ENCODE measurements around the gene SEMA6A.

DNA sequence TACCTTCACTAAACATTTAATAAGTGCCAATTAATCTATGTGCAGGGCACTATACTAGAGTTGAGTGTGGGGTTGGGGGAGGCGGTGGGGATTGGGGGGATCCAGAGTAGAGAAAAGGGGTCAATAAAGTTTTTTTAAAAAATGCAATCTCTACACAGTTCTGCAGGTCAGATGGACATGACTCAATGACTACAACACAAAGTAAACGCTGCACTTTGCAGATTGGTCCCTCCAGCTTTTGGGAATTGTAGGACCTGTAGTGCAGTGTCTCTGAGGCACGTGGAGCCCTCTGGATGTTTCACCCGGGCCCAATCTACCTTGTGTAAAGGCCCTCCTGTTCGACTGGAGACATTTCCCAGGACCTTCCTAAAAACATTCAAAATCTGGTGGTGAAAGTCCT is 43.5 kb downstream of the SEMA6A start:
- no peak for TF ChIP-seq CTCF (IDR thresholded peaks at IDR 0.05)
- TF ChIP-seq POLR2A (IDR thresholded peaks at IDR 0.05): no peak

Data from Peyer's patch (tissue), 4 donors.